Duodenal mucosa (tissue), 2 donors: ENCODE results near the gene PNRC1.
"Not testable (repeated sequence)": the region's sequence is repeated elsewhere in the genome, so short reads cannot be mapped to it uniquely, and the experiment has no call there.

Experiments
- H3K27ac ChIP-seq: one replicate; pipeline ENCODE4 v1.7.0; 2013; ENCODE audit warnings: low read depth, low read length
- H3K27me3 ChIP-seq, 2 donors: one replicate each; pipeline ENCODE4 v1.7.0; 2013; ENCODE audit warnings: low read length in 2 of 2, control low read depth in 1 of 2; ENCODE audit not compliant: insufficient read depth in 2 of 2, control insufficient read depth in 1 of 2
- H3K36me3 ChIP-seq, 2 donors: one replicate each; pipeline ENCODE4 v1.7.0; 2013; ENCODE audit warnings: low read length in 2 of 2, control low read depth in 1 of 2; ENCODE audit not compliant: insufficient read depth in 2 of 2, control insufficient read depth in 1 of 2
- H3K4me1 ChIP-seq, 2 donors: one replicate each; pipeline ENCODE4 v1.7.0; 2013; ENCODE audit warnings: low read length in 2 of 2, control low read depth in 1 of 2; ENCODE audit not compliant: insufficient read depth in 2 of 2, control insufficient read depth in 1 of 2
- H3K4me3 ChIP-seq, 2 donors: one replicate each; pipeline ENCODE4 v1.7.0; 2013; ENCODE audit warnings: low read length in 2 of 2, low read depth in 1 of 2
- H3K9ac ChIP-seq, 2 donors: one replicate each; pipeline ENCODE4 v1.7.0; 2013; ENCODE audit warnings: low read length in 2 of 2, low read depth in 1 of 2
- H3K9me3 ChIP-seq, 2 donors: one replicate each; pipeline ENCODE4 v1.7.0; 2013; ENCODE audit warnings: low read length in 2 of 2, control low read depth in 1 of 2; ENCODE audit not compliant: control insufficient read depth in 1 of 2

PNRC1 gene

DNA sequence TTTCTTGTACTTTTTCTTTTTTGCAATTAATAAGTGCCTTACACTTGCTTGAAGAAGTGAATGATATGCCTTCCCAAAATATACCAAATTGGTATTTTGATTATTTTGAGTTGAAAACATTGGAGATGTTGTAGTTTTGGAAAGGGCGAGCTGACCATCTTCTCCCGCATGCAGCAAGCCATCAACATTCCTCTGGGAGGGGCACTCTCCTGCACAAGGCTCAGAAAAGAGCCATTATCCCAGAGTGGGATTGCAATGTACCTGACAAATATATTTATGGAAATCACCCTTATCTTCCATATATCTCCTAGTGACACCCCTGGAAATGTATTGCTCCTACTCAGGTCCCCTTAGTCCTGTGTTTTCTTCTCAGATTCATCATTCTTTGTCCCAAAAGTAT is 22.8 kb upstream of the PNRC1 start:
- Histone ChIP-seq H3K9ac (no peak overlapping the region), H3K27ac (no peak overlapping the region), H3K36me3 (no peaks in the 10 kb centered on the region), H3K27me3 (no peaks in the 10 kb centered on the region), H3K4me3 (no peak overlapping the region), H3K9me3 (no peaks in the 10 kb centered on the region), H3K4me1 (no peaks in the 10 kb centered on the region)

DNA sequence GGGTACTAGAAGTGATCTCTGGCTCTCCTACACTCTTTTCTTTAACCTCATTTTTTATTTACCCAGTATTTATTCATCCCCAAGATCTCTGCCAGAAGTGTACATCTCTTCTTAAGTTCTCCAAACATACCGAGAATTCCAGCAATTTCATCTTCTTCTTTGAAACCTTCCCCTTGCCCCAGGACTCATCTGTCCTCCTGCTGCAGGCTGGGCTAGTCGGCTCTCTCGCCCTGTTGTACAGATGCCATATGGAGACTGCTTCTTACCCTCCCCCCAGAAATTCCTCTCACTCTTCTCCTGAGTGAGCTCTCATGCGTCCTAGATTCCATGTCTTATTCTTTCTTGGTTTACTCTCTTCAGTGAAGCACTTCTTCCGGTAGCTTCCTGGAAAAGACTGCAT is 21.9 kb upstream of the PNRC1 start:
- no peak overlapping the region for H3K4me3 ChIP-seq
- H3K27ac ChIP-seq: no peak overlapping the region
- H3K27me3 ChIP-seq: no peaks in the 10 kb centered on the region
- no peaks in the 10 kb centered on the region for H3K9me3 ChIP-seq
- H3K4me1 ChIP-seq: no peaks in the 10 kb centered on the region
- no peak overlapping the region for H3K9ac ChIP-seq
- H3K36me3 ChIP-seq: no peaks in the 10 kb centered on the region

DNA sequence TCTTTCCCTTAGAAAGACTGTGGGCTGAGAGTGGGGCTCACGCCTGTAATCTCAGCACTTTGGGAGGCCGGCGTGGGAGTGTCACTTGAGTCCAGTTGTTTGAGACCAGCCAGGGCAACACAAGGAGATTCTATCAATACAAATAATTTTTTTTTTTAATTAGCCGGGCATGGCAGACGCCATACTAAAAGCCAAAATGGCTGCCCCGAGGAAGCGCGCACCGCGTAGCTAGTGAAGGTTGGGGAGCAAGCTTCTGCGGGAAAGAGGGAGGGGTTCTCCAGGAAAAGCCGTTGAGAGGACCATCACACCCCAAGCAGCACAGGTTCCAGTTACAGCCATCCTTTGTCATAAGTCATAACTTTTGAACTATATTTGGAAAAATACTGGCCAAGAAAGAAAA is 21.3 kb upstream of the PNRC1 start:
- H3K4me3 ChIP-seq: no peak overlapping the region

DNA sequence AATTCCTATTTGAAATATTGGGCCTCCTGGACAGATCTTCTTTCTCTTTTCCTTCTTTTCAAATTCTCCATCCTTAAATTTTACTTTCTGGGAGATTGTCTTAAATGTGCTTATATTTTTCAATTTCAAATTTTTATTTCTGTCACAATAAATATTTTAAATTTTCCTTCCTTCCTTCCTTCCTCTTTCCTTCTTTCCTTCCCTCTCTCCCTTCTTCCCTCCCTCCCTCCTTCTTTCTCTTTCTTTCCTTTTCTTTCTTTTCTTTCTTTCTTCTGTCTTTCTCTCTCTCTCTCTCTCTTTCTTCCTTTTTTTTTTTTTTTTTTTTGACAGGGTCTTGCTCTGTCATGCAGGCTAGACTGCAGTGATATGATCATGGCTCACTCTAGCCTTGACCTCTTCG is 16.7 kb upstream of the PNRC1 start:
- H3K9me3 ChIP-seq: no peaks in the 10 kb centered on the region
- H3K36me3 ChIP-seq: no peaks in the 10 kb centered on the region
- no peak overlapping the region for H3K4me3 ChIP-seq
- no peak overlapping the region for H3K9ac ChIP-seq
- no peaks in the 10 kb centered on the region for H3K27me3 ChIP-seq
- H3K4me1 ChIP-seq: peaks cover 0 to 4% of the 10 kb centered on the region in 2 donors
- H3K27ac ChIP-seq: no peak overlapping the region

More for the DNA sequence above, 21.3 kb upstream of the PNRC1 start:
- no peaks in the 10 kb centered on the region for H3K4me1 ChIP-seq
- no peak overlapping the region for H3K27ac ChIP-seq
- H3K36me3 ChIP-seq: no peaks in the 10 kb centered on the region
- H3K9ac ChIP-seq: no peak overlapping the region
- no peaks in the 10 kb centered on the region for H3K27me3 ChIP-seq
- H3K9me3 ChIP-seq: no peaks in the 10 kb centered on the region

DNA sequence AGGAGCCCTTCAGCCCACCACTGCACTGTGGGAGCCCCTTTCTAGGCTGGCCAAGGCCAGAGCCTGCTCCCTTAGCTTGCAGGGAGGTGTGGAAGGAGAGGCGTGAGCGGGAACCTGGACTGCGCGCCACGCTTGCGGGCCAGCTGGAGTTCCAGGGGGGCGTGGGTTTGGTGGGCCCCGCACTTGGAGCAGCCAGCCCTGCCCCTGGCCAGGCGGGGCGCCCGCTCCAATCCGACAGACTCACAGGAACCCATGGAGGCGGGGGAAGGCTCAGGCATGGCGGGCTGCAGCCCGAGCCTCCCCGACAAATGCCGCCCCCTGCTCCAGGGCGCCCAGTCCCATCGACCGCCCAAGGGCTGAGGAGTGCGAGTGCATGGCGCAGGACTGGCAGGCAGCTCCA is 15.6 kb upstream of the PNRC1 start:
- not testable (repeated sequence) for H3K9me3 ChIP-seq, H3K27me3 ChIP-seq

DNA sequence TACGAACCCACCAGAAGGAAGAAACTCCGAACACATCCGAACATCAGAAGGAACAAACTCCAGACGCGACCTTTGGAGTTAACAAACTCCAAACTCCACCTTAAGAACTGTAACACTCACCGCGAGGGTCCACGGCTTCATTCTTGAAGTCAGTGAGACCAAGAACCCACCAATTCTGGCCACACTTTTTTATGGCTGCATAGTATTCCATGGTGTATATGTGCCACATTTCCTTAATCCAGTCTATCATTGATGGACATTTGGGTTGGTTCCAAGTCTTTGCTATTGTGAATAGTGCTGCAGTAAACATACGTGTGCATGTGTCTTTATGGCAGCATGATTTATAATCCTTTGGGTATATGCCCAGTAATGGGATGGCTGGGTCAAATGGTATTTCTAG is 14.4 kb upstream of the PNRC1 start:
- H3K27me3 ChIP-seq, H3K9me3 ChIP-seq: not testable (repeated sequence)

More for the DNA sequence above, 15.6 kb upstream of the PNRC1 start:
- H3K4me1 ChIP-seq, H3K36me3 ChIP-seq, H3K27ac ChIP-seq, H3K4me3 ChIP-seq, H3K9ac ChIP-seq: not testable (repeated sequence)

DNA sequence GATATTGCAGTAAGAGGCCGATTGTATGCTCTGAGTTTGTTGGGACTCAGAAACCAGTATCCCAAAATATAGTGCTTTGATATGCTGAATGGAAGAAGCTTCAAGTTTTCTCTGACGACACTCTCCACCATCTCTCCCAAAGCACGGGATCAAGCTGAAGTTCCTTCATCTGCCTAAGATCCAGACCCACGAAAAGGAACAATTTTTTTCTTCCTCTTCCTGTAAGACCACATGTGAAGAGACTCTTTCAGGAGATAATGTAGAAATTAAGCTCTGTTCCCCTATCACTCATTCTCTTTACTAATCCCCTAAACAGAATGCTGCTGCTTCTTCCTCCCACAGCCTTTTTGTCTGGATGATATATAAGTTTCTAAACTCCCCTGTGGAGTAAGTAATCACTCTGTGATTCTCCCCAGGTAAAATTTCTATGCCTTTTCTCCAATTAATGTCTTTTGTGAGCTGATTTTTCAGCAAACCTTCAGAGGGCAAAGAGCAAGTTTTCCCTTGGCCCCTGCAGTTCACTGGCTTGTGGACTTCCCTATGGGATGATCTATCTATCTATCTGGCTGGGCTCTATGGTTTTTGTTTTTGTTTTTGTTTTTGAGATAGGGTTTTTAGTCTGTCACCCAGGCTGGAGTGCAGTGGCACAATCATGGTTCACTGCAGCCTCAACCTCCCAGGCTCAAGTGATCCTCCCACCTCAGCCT is 13.5 kb upstream of the PNRC1 start:
- no peaks in the 10 kb centered on the region for H3K27me3 ChIP-seq
- H3K9ac ChIP-seq: no peak overlapping the region
- no peak overlapping the region for H3K4me3 ChIP-seq
- H3K9me3 ChIP-seq: no peaks in the 10 kb centered on the region
- no peaks in the 10 kb centered on the region for H3K36me3 ChIP-seq
- H3K27ac ChIP-seq: no peak overlapping the region
- H3K4me1 ChIP-seq: peaks cover 0 to 13% of the 10 kb centered on the region in 2 donors

More for the DNA sequence above, 14.4 kb upstream of the PNRC1 start:
- not testable (repeated sequence) for H3K9ac ChIP-seq, H3K36me3 ChIP-seq, H3K27ac ChIP-seq, H3K4me3 ChIP-seq
- H3K4me1 ChIP-seq: peaks cover 0 to 11% of the 10 kb centered on the region in 2 donors

DNA sequence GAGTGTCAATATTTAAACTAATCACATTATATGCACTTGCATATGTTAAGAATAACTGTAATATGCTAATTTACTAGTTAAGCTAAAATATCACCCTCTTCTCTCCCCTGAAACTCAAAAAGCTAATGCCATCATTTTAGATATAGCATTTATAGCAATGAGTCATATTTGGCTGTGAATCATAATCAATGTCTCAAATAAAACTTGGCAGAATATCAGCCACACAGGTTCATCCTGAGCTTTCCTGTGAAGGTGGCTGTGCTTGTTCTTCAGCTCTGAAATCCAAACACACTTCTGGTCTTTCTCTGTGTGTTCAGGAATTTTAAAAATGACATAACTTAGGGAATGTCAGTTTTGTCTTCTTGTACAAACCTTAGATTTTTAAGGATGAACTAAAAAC is 12.8 kb upstream of the PNRC1 start:
- Histone ChIP-seq H3K9me3 (no peaks in the 10 kb centered on the region), H3K27me3 (no peaks in the 10 kb centered on the region), H3K9ac (no peak overlapping the region), H3K27ac (no peak overlapping the region), H3K36me3 (no peaks in the 10 kb centered on the region), H3K4me3 (no peak overlapping the region), H3K4me1 (peaks cover 0 to 13% of the 10 kb centered on the region in 2 donors)

DNA sequence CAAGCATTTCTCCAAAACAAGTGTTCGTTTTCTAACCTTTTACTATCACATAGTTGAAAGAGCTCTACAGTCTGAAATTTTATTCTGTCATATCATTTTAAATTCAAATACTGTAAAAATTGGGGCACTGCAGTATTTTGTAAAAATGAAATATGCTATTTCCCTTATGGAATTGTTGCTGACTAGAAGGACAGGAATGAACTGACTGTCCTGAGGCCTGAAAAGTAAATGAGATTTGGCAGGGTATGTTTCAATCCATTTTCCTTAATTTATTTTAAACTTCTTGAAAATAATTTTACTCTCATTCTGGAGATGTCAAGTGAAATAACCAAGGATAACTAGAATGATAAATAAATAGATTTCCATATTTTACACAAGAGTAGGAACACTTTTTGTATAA is 11.9 kb upstream of the PNRC1 start:
- no peak overlapping the region for H3K9ac ChIP-seq

DNA sequence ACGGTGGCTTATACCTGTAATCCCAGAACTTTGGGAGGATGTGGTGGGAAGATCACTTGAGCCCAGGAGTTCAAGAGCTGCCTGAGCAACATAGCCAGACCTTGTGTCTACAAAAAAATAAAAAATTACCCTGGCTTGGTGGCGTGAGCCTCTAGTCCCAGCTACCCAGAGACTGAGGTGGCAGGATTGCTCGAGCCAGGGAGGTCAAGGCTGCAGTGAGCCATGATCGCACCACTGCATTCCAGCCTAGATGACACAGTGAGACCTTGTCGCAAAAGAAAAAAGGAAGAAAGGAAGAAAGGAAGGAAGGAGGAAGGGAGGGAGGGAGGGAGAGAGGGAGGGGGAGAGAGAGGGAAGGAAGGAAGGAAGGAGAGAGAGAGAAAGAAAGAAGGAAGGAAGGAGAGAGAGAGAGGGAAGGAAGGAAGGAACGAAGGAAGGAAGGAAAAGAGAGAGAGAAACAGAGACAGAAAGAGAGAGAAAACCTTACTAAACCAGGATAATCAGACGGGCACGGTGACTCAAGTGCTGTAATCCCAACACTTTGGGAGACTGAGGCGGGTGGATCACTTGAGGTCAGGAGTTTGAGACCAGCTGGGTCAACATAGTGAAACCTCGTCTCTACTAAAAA is 10.9 kb upstream of the PNRC1 start:
- Histone ChIP-seq H3K27ac (no peak overlapping the region), H3K4me3 (no peak overlapping the region), H3K4me1 (peaks cover 0 to 13% of the 10 kb centered on the region in 2 donors), H3K36me3 (no peaks in the 10 kb centered on the region), H3K27me3 (no peaks in the 10 kb centered on the region), H3K9me3 (no peaks in the 10 kb centered on the region), H3K9ac (no peak overlapping the region)

More for the DNA sequence above, 11.9 kb upstream of the PNRC1 start:
- H3K4me1 ChIP-seq: peaks cover 0 to 13% of the 10 kb centered on the region in 2 donors
- H3K27ac ChIP-seq: no peak overlapping the region
- no peaks in the 10 kb centered on the region for H3K27me3 ChIP-seq
- H3K9me3 ChIP-seq: no peaks in the 10 kb centered on the region
- H3K4me3 ChIP-seq: no peak overlapping the region
- H3K36me3 ChIP-seq: no peaks in the 10 kb centered on the region
